ENCODE data around the gene SPAG9. TPM values are rescaled to one million over a fixed set of nuclear protein-coding genes. Genes with fewer than 3 reads are reported as not detected.

Gene SPAG9, protein sequence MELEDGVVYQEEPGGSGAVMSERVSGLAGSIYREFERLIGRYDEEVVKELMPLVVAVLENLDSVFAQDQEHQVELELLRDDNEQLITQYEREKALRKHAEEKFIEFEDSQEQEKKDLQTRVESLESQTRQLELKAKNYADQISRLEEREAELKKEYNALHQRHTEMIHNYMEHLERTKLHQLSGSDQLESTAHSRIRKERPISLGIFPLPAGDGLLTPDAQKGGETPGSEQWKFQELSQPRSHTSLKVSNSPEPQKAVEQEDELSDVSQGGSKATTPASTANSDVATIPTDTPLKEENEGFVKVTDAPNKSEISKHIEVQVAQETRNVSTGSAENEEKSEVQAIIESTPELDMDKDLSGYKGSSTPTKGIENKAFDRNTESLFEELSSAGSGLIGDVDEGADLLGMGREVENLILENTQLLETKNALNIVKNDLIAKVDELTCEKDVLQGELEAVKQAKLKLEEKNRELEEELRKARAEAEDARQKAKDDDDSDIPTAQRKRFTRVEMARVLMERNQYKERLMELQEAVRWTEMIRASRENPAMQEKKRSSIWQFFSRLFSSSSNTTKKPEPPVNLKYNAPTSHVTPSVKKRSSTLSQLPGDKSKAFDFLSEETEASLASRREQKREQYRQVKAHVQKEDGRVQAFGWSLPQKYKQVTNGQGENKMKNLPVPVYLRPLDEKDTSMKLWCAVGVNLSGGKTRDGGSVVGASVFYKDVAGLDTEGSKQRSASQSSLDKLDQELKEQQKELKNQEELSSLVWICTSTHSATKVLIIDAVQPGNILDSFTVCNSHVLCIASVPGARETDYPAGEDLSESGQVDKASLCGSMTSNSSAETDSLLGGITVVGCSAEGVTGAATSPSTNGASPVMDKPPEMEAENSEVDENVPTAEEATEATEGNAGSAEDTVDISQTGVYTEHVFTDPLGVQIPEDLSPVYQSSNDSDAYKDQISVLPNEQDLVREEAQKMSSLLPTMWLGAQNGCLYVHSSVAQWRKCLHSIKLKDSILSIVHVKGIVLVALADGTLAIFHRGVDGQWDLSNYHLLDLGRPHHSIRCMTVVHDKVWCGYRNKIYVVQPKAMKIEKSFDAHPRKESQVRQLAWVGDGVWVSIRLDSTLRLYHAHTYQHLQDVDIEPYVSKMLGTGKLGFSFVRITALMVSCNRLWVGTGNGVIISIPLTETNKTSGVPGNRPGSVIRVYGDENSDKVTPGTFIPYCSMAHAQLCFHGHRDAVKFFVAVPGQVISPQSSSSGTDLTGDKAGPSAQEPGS (N-terminal part only)
- total RNA-seq, result 91.9 and 92.8 TPM in 2 replicates

DNA sequence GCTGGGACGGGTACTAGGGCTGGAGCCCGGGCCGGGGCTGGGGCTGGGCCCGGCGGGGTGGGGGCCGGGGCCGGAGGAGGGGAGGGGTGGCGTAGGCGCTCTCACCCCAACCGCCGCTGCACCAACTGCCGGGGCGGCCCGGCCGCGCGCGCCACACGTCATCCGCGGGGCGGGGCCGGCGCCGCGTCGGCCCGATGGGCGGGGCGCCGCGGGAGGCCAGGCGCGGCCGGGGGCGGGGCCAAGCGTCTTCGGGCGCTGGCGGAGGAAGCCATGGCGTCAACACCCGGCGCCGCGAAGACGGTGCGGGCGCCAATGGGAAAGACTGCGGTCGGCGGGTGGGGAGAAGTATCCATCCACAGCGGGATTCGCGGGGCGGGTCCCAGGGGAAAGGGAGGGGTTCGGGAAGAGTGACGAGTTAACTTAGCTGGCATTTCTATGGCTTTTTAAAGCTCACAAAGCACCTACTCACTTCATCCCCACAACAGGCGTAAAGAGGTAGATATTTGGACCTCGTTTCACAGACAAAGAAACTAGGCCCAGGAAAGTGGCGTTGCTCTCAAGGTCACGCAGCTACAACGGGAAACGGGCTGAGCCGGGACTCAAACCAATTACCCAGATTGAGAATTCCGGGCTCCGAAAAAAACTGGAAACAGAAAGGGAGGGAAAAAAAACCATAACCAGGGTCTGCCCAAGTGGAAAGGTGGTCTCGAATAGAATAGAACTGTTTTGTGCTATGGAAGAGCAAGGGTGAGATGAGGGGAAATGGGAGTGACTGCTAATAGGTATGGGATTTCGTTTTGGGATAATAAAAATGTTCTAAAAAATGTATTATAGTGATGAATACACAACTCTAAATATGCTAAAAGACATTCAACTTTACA lies at the start of gene SPAG9:
TSS of gene SPAG9 (minus strand) at position 130 of the 881 bp plus-strand sequence. CDS start 212 bp downstream, outside the sequence.

DNA sequence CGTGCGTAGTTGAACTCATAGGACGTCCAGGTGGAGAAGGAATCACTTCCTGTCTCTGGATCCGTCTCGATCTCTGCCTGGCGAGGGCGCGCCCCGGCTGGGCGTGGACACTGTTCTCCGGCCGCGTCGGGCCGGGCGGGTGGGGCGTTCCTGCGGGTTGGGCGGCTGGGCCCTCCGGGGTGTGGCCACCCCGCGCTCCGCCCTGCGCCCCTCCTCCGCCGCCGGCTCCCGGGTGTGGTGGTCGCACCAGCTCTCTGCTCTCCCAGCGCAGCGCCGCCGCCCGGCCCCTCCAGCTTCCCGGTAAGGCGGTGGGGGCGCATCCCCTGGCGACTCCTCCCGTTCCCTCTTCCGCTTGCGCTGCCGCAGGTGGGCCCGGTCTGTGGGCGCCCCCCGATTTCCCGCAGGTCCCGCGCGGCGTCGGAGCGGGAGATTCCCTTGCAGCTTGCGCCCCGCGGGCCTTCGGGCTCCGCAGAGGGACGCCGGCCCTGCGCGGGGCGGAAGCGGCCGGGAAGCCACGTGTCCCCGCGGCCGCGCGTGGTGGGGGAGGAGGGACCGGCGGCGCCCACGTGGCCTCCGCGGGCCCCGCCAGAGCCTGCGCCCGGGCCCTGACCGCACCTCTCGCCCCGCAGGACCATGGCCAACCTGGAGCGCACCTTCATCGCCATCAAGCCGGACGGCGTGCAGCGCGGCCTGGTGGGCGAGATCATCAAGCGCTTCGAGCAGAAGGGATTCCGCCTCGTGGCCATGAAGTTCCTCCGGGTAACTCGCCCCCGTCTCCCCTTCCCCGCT lies 45.7 kb upstream of the SPAG9 start, which contains the start of gene NME2:
TSS of gene NME2 (plus strand) at position 214 of the 789 bp plus-strand sequence. CDS start at position 634, 420 bp downstream.

DNA sequence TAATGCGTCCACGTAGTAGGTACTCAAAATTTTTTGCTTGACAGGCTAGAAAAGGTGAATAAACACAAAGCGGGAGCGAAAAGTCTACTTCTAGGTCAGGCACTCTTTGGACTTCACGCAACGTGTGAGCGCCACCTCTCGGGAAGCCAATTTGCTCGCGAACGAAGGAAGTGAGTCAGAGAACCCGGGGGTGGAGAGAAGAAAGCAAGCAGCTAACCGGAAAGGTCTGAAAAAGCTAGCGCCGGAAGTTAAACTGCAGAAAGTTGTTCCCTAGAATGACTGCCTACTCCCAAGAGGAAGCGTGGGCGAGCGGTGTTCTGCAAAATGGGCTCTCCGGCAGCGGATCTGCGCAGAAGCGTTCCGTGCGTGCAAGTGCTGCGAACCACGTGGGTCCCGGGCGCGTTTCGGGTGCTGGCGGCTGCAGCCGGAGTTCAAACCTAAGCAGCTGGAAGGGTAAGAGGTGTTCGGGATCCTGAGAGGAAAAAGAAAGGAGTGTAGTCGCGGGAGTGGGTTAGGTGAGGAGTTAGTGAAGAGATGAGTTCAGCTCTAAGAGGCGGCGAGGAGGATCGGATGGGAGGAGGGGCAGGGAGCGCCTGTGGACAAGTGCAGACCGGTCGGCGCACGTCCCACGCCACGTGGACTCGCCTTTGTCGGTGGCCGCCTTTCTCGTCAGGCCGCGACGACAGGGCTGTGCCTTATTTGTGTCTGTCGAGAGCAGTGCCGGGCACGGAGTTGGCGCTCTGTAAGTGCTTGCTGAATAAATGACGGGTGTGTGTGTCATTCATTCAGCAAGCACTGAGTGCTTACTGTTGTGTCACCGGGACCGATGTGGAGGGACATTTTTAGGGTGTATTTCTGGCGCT lies 32.8 kb upstream of the SPAG9 start, which contains the start of gene NME1:
TSS of gene NME1 (plus strand) at position 350 of the 863 bp plus-strand sequence. CDS start 2,096 bp downstream, outside the sequence.

Other genes with a start within 250 kb of the SPAG9 start
- gene NME1, start 32.7 kb upstream of the SPAG9 start, total RNA-seq, result 58.4 and 106 TPM in 2 replicates
- gene NME2, start 45.5 kb upstream of the SPAG9 start, total RNA-seq, result 428 and 585 TPM in 2 replicates
- gene MBTD1, start 139.2 kb upstream of the SPAG9 start, total RNA-seq, result 10.3 and 12.9 TPM in 2 replicates
- 43.5 and 44.1 TPM in 2 replicates for gene UTP18, start 139.7 kb upstream of the SPAG9 start, total RNA-seq